ENCODE data around the gene GLDC. TPM values are rescaled to one million over a fixed set of nuclear protein-coding genes. Genes with fewer than 3 reads are reported as not detected.
A peak's percentile ranks its signal among the peaks of the same experiment; 100 is the strongest.
"Not testable (repeated sequence)": the region's sequence is repeated elsewhere in the genome, so short reads cannot be mapped to it uniquely, and the experiment has no call there.

The GLDC gene
- total RNA-seq, 1 donor, result 0.43 TPM

DNA sequence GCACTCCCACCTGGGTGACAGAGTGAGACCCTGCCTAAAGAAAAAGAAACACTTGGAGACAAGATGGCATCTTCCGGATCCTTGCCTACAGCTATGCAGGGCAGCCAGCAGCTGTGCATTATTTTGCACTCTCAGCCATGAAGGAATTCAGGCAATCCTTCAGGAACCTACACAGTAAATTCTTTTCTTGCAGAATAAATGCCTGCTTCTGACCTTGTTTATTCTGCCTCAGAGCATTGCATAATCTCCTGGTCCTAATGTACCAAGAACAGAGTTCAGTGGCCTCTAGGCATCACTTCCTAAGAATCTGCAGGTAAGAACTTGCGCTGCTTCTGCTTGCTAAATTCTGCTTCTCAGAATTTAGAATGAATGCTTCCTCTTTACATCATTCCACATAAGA lies 16.8 kb downstream of the GLDC start:
- DNase-seq (ENCODE audit: low read depth), result peak; percentile 21
- TF ChIP-seq, protein P1, sequence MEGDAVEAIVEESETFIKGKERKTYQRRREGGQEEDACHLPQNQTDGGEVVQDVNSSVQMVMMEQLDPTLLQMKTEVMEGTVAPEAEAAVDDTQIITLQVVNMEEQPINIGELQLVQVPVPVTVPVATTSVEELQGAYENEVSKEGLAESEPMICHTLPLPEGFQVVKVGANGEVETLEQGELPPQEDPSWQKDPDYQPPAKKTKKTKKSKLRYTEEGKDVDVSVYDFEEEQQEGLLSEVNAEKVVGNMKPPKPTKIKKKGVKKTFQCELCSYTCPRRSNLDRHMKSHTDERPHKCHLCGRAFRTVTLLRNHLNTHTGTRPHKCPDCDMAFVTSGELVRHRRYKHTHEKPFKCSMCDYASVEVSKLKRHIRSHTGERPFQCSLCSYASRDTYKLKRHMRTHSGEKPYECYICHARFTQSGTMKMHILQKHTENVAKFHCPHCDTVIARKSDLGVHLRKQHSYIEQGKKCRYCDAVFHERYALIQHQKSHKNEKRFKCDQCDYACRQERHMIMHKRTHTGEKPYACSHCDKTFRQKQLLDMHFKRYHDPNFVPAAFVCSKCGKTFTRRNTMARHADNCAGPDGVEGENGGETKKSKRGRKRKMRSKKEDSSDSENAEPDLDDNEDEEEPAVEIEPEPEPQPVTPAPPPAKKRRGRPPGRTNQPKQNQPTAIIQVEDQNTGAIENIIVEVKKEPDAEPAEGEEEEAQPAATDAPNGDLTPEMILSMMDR (IDR thresholded peaks at IDR 0.05; ENCODE audit: insufficient read depth, low read depth, low read length), result no peak
- H3K4me3 ChIP-seq (ENCODE audit: low read depth, low read length), result no peak overlapping the region

DNA sequence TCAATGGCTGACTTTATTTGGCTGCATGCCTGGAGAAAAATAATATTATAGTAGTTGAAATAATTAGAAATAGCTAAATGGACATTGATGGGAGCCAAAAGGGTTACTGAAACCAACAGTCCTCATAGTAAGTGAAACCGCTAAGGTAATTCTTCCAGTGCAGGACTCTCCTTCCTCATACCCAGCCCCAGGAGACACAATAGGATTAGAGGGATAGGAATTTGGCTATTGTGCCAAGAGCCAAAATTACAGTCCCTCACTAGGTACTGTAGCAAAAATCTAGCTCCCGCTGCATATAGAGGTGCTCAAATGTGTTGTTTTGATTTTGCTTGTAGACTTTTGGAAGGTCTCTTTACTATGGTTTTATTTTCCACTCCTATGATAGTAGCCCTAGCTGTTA lies 20.2 kb downstream of the GLDC start:
- no peak for DNase-seq (ENCODE audit: low read depth)
- TF ChIP-seq, protein P1 (IDR thresholded peaks at IDR 0.05; ENCODE audit: insufficient read depth, low read depth, low read length), result no peak

DNA sequence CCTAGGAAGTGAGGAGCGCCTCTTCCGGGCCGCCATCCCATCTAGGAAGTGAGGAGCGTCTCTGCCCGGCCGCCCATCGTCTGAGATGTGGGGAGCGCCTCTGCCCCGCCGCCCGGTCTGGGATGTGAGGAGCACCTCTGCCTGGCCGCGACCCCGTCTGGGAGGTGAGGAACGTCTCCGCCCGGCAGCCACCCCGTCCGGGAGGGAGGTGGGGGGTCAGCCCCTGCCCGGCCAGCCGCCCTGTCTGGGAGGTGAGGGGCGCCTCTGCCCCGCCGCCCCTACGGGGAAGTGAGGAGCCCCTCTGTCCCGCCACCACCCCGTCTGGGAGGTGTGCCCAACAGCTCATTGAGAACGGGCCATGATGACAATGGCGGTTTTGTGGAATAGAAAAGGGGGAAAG lies 22.7 kb downstream of the GLDC start:
- H3K4me3 ChIP-seq (ENCODE audit: low read depth, low read length); DNase-seq (ENCODE audit: low read depth): not testable (repeated sequence)

More for the DNA sequence above, 20.2 kb downstream of the GLDC start:
- H3K4me3 ChIP-seq (ENCODE audit: low read depth, low read length), result no peak overlapping the region

GRCh38 chr9:6620796-6621195 lies 24.7 kb downstream of the GLDC start:
- DNase-seq (ENCODE audit: low read depth), result no peak
- TF ChIP-seq, protein P1 (IDR thresholded peaks at IDR 0.05; ENCODE audit: insufficient read depth, low read depth, low read length), result no peak
- H3K4me3 ChIP-seq (ENCODE audit: low read depth, low read length), result no peak overlapping the region

- TF ChIP-seq, protein P1 (IDR thresholded peaks at IDR 0.05; ENCODE audit: insufficient read depth, low read depth, low read length), result no peak
- no peak overlapping the region for H3K4me3 ChIP-seq (ENCODE audit: low read depth, low read length)
- DNase-seq (ENCODE audit: low read depth), result no peak
These were observed 25.2 kb downstream of the GLDC start for GRCh38 chr9:6620353-6620752.

DNA sequence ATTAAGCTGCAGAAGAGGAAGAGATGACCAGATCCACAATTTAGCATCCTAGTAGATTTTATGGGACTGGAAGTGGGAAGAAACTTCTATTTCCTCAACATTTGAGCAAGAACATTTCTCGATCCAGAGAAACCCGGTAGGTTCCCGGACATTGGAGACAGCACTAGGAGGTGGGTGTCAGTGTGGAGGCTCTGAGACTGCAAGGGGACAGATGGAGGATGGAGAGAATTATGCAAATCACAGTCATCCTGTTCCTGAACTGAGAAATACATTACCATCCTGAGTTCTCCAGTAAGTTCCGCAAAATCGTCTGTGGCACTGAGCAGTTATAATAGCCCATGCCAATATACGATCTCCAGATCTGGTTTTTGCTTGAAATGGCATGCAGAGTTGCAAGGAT lies 25.6 kb downstream of the GLDC start:
- no peak for DNase-seq (ENCODE audit: low read depth)
- TF ChIP-seq, protein P1 (IDR thresholded peaks at IDR 0.05; ENCODE audit: insufficient read depth, low read depth, low read length), result no peak
- H3K4me3 ChIP-seq (ENCODE audit: low read depth, low read length), result no peak overlapping the region

- no peak overlapping the region for H3K4me3 ChIP-seq (ENCODE audit: low read depth, low read length)
- DNase-seq (ENCODE audit: low read depth), result no peak
- TF ChIP-seq, protein P1 (IDR thresholded peaks at IDR 0.05; ENCODE audit: insufficient read depth, low read depth, low read length), result no peak
These were observed 28.5 kb downstream of the GLDC start for GRCh38 chr9:6616951-6617602.

Measured in fibroblast of villous mesenchyme (primary cell).